Brain microvascular endothelial cell (primary cell): ENCODE measurements around the gene TARM1.

Source experiments
- DNase-seq: peaks from one replicate; pipeline ENCODE4 v3.0.0-alpha.2; 2020
- H3K27ac ChIP-seq: fragments of 250-450 bp; sonication (Bioruptor Pico); 2 replicates; pipeline ENCODE4 v1.5.1; 2020; ENCODE audit warnings: mild to moderate bottlenecking, moderate library complexity
- H3K27me3 ChIP-seq: fragments of 250-450 bp; sonication (Bioruptor Pico); replicated peaks from 2 replicates; pipeline ENCODE4 v1.5.1; 2020; ENCODE audit warnings: mild to moderate bottlenecking
- H3K36me3 ChIP-seq: fragments of 250-450 bp; sonication (Bioruptor Pico); replicated peaks from 2 replicates; pipeline ENCODE4 v1.5.1; 2020; ENCODE audit warnings: mild to moderate bottlenecking
- H3K4me3 ChIP-seq: 2 replicates; pipeline ENCODE4 v1.5.1; 2011; ENCODE audit warnings: low read depth, mild to moderate bottlenecking, control low read depth, low read length, moderate library complexity
- in situ Hi-C: cut with HindIII; loops from 2 replicates; pipeline ENCODE4 v1.10.0; 2017; ENCODE audit warnings: low sequenced_read_pairs, low pct_ligation_motif_present
- TF ChIP-seq, protein P1 (sequence below): IDR thresholded peaks from 2 replicates; pipeline ENCODE4 v1.5.1; 2011; ENCODE audit warnings: low read depth, mild to moderate bottlenecking, moderate library complexity, low read length, control low read depth, inconsistent platforms; ENCODE audit errors: missing control alignments

TARM1 gene

DNA sequence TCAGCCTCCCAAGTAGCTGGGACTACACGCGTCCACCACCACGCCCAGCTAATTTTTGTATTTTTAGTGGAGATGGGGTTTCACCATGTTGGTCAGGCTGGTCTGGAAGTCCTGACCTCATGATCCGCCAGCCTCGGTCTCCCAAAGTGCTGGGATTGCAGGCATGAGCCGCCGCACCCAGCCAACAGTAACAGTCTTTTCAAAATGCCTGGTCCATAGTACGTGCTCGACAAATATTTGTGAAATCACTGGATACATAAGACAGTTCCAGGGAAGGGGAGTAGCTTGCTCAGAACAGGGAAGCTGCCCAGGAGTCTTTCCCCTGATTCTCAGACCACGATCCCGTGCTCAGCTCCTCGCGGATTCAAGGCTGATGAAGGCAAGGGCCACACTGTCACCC is 59.2 kb downstream of the TARM1 start:
- Histone ChIP-seq H3K27me3 (no peaks in the 10 kb centered on the region), H3K27ac (no peak overlapping the region), H3K4me3 (no peak overlapping the region), H3K36me3 (no peaks in the 10 kb centered on the region)
- in situ Hi-C loops: no loop called here
- no peak for DNase-seq
- TF ChIP-seq, protein P1, sequence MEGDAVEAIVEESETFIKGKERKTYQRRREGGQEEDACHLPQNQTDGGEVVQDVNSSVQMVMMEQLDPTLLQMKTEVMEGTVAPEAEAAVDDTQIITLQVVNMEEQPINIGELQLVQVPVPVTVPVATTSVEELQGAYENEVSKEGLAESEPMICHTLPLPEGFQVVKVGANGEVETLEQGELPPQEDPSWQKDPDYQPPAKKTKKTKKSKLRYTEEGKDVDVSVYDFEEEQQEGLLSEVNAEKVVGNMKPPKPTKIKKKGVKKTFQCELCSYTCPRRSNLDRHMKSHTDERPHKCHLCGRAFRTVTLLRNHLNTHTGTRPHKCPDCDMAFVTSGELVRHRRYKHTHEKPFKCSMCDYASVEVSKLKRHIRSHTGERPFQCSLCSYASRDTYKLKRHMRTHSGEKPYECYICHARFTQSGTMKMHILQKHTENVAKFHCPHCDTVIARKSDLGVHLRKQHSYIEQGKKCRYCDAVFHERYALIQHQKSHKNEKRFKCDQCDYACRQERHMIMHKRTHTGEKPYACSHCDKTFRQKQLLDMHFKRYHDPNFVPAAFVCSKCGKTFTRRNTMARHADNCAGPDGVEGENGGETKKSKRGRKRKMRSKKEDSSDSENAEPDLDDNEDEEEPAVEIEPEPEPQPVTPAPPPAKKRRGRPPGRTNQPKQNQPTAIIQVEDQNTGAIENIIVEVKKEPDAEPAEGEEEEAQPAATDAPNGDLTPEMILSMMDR: no peak

DNA sequence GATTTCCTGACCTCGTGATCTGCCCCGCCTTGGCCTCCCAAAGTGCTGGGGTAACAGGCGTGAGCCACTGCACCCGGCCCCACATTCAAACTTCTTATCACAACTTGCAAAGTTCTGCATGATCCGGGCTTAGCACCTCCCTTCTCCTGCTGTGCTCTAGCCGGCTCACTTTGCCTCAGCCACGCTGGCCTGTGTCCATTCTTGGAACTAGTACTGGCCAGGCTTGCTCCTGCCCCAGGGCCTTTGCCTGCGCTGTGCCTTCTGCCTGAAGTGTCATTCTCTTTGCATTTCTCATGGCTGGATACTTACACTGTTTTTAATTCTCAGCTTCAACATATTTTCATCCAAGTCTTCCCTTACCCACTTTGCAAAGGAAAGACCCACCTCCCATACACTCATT is 59.8 kb downstream of the TARM1 start:
- no peak overlapping the region for H3K4me3 ChIP-seq
- in situ Hi-C loops: no loop called here
- no peak for DNase-seq
- H3K27me3 ChIP-seq: no peaks in the 10 kb centered on the region
- H3K27ac ChIP-seq: no peak overlapping the region
- no peaks in the 10 kb centered on the region for H3K36me3 ChIP-seq
- TF ChIP-seq, protein P1: no peak
